ENCODE data around the gene ZNF831.

The ZNF831 gene

GRCh38 chr20:59163631-59164530 is at the start of gene ZNF831:
Gene ZNF831, plus strand, starts transcription at chr20:59163821. Its CDS starts 27,199 bp downstream, at chr20:59191020.
- no peak for FAIRE-seq

DNA sequence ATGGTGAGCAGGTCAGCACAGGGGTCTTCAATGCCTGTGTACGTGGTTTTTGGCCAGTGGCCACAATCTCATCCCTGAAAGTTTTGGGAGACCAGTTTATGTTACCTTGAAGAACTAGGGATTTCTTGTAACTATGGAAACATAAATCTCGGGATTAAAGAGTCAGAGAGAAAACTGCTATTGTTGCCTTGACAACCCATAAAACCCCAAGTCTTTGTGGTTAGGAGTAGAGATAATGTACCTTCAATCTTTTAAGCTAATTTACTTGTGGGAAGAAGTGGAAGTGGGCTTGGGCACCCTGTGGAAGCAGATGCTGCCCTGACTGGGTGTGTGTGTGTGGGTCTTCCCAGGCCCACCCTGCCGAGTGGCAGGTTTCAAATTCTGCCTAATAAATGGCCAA is 46.1 kb upstream of the ZNF831 start:
- FAIRE-seq = no peak

DNA sequence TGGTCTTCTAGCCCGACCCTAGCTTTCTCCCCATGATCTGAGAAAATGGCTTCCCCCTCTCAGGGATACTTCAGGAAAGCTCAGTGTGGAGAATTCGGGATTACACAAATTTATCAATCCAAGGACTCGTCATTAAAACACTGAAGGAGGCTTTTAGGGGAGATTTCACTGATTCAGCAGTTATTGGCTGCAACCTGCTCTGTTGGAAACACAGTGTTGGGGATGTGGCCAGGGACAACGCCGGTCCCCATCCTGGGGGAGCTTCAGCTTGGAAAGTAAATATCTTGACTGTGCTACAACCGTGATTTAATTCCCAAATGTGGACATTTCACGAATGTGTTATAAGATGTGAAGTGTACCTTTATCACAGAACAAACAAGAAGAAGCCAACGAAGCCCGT is 44.8 kb upstream of the ZNF831 start:
- peak; percentile 38 for FAIRE-seq

GRCh38 chr20:59120491-59120890 is 43.1 kb upstream of the ZNF831 start:
- FAIRE-seq = no peak

DNA sequence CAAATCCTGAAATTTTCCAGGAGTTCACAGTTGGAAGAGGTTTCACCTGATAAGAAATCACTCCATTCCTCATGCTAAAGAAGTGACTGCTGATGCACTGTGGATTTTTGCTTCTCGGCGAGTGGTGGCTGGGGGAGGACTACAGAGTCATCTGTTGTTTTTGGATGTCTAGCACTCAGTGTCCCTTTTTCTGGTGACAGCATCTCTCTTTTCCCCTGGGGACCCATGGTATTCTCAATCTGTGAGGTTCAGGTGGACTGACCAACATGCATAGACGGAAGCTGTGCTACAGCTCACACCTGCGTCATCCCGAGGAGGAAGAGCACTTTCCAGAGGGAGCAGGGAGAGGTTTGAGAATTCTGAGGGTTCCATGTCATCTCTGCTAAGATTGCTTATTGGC is 42.7 kb upstream of the ZNF831 start:
- no peak for FAIRE-seq

DNA sequence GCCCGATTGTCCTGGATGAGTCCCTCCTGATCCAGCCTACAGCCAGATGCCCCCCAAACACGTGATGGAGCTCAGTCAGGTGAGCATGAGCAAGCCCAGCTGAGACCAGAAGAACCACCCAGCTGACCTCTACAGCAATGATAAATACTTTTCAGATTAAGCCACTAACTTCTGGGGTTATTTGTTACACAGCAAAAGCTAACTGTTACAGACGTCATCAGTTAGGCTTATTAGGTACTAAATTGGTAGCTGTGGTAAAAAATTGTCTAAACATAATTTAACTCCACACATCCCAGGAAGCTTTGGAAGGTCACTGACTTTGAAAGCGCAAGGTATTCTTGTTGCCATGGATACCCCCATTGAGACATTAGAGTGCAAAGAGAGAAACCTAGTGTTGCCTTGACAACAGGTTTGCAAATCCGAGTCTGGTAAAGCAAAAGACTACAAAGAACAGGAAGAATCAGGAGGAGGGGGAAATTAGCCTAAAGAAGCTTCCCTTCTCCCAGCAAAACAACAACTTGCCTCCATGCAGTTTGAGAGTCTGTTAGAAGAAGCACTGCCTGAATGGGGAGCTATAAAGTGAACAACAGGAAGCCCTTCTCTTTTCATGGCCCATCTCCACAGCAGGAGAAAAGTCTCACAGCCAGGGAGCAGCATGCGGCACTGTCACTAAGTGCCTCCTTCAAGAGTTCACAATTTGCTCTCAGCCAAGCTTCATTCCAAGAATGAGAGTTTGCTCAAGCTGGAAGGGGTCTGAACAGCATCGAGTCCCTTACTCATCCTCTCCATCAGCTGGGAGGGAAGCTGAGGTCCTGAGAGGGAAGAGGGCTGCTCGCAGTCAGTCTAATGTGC is 41.7 kb upstream of the ZNF831 start:
- FAIRE-seq = no peak

DNA sequence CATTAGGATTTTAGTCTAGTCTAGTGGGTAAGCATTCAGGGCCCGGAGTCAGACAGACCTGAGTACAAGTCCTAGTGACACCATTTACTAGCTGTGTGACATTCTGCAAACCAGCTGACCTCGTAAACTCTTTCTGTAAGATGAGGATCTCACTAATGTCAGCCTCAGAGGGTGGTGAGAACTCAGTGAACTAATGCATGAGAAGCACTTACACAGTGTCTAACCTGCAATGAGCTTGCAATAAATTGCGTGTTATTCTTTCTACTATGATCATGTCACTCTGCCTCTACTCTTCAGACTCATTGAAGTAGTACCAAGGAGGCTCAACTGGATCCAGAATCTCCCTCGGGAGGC is 41.1 kb upstream of the ZNF831 start:
- no peak for FAIRE-seq

GRCh38 chr20:59123011-59123677 is 40.5 kb upstream of the ZNF831 start:
- FAIRE-seq = no peak

DNA sequence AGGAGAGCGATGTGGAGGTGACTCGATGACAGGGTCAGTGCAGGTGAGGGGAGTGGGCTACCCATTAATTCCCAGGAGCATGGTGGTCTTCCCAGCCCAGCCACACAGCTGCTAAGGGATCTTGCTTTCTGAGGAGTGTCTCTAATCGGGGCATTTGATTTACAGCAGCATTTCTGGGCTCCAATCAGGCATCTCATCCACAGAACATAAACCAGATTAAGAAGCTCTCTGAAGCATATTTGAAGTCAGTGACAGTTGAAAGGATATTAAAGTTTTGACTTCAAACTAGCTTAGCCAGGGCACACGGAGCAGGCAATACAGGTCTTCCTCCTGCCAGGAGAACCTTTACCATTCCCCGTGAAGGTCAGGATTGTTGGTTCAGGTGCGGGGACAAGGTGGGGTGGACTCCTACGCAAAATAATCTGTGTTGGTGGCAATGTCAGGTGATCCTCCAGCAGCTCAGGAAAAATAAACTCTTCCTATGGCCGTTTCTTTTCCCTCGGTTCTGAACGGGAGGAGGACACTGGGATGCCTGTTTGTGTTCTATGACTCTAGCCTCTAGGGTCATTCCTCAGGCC is 39.9 kb upstream of the ZNF831 start:
- no peak for FAIRE-seq

- FAIRE-seq = peak; percentile 76
Measured at GRCh38 chr20:59124296-59125029, 39.2 kb upstream of the ZNF831 start.

- no peak for FAIRE-seq
Measured at GRCh38 chr20:59125332-59125731, 38.3 kb upstream of the ZNF831 start.

- FAIRE-seq = no peak
Measured at GRCh38 chr20:59125836-59126235, 37.8 kb upstream of the ZNF831 start.

- no peak for FAIRE-seq
Measured at GRCh38 chr20:59127839-59128238, 35.8 kb upstream of the ZNF831 start.

DNA sequence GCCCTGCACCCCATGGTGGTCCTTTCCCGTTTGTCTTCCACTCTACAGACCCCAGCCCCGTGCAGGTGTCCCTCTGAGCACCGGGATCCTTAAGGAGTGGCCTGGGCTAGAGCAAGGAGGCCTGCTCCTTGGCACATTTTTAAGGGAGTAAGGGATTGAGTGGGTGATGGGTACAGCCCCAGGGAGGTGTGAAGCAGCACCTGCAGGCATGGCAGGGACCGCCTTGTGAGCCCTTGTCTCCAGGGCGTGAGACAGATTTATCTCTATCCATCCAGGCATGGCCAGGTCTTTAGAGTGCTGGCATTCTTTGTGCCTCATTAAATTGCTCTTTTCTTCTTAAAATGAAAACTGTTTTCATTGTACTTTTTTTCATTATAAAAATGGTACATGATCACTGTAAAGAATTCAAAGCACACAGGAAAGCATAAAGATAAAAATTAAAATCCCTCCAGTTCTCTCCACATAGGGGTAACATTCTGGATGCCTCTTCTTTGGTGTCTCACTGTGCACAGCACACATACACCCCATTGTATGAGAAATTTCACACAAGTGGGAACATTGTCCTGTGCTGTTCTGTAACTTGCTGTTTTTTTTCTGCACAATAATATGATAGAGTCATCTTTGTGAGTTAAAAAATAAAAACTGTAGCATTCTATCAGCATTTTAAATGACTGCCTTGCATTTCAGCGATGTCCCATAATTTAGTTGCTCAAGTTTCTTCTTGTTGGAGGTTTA is 31.9 kb upstream of the ZNF831 start:
- FAIRE-seq = no peak

DNA sequence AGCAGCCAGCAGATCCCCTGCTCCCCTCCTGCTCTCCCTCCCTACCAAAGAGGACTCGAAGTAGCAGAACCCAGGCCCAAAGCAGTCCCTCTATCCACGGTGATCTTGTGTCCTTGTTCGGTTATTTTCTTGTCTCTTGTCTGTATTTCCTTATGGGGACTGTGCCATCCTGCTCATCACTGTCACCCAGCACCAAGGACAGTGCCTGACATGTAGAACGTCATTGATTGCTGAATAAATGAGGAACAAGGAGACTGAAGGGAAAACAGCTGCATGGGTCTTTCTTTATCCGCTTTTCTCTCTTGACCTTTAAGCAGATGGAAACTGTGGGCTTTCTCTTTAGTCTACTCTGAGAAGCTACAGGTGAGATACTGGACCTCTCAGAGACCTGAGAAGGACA is 29.4 kb upstream of the ZNF831 start:
- no peak for FAIRE-seq

DNA sequence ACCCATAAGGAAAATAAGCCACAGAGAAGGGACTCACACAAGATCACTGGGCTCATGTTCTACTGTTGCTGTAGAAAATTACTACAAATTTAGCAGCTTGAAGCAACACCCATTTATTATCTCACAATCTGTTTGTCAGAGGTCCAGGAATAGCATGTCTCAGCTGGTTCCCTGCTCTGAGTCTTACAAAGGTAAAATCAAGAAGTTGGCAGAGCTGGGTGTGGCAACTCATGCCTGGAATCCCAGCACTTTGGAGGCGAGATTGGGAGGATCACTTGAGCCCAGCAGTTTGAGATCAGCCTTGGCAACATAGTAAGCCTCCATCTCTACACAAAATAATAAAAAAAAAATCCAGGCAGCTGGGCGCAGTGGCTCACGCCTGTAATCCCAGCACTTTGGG is 28.5 kb upstream of the ZNF831 start:
- FAIRE-seq = no peak

DNA sequence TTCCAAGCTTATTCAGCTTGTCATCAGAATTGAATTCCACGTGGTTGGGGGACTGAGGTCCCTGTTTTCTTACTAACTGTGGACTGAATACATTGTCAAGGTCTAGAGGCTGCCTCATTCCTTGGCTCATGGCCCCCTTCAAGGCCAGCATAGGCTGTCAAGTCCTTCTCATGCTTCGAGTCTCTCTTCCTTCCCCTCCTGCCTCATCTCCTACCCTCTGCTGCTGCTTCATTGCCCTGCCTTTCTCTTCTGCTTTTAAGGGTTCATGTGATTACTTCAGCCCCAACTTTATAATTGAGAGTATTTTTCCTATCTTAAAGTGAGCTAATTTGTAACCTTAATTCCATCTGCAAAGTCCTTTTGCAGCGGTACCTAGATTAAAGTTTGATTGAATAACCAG is 27.6 kb upstream of the ZNF831 start:
- no peak for FAIRE-seq

DNA sequence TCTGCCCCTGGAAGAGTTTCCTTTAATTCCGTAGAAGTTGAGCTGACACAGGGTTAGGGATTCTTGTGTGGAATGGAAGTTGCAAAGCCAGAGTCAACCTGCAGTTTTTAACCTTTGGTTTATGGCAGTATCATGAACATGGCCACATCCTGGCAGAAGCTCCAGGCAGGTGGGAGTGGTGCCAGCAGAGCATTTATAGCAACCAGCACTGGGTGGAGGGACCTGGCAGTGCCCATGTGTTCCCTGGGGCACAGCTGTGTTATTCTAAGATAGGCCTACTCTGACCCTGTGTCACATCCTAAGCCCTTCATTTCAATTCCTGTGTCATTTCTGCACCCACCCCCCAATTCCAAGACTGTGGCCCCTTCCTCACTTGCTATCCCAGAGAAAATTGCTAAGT is 26.1 kb upstream of the ZNF831 start:
- FAIRE-seq = no peak

- FAIRE-seq = no peak
Measured at GRCh38 chr20:59138114-59138748, 25.4 kb upstream of the ZNF831 start.

DNA sequence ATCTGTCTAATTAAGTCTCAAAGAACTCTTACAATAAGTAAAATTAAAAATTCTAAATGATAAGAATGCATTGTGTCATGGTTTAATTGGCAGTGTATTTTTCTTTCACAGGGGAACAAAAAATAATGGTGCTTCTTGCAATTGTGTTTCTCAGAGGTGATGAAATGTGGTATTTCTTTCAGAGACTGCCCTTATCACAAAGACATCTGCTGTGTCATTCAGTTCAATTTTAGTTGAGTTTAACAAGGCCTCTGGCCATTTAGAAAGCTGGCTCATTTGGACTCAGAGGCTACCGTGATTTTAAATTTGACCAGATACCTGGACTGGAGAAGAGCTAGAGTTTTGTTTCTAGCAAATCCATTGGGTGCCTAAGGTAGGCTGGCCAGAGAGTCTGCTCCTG is 23.6 kb upstream of the ZNF831 start:
- no peak for FAIRE-seq
